Esophagus muscularis mucosa (tissue), 4 donors: ENCODE data around the gene SFXN4. TPM values are rescaled to one million over a fixed set of nuclear protein-coding genes. Genes with fewer than 3 reads are reported as not detected.
"Not testable (repeated sequence)": the region's sequence is repeated elsewhere in the genome, so short reads cannot be mapped to it uniquely, and the experiment has no call there.

Experiments
- DNase-seq: peaks from one replicate; pipeline ENCODE4 v3.0.0-alpha.2; 2017; ENCODE audit errors: extremely low spot score
- H3K27ac ChIP-seq, 4 donors: fragments of 200-600 bp; sonication (generic); replicated peaks in 1 of 4; 1 replicate in 3 of 4; 2 replicates in 1 of 4; pipeline ENCODE4 v1.5.1; 2016 to 2019; ENCODE audit warnings: mild to moderate bottlenecking in 1 of 4
- H3K27me3 ChIP-seq, 4 donors: fragments of 200-600 bp; sonication (generic); one replicate each; pipeline versions ENCODE4 v1.5.1 to v1.6.0; 2016 to 2019
- H3K36me3 ChIP-seq, 4 donors: fragments of 200-600 bp; sonication (generic); one replicate each; pipeline ENCODE4 v1.5.1; 2016 to 2019
- H3K4me1 ChIP-seq, 4 donors: fragments of 200-600 bp; sonication (generic); one replicate each; pipeline ENCODE4 v1.5.1; 2016 to 2019
- H3K4me3 ChIP-seq, 4 donors: fragments of 200-600 bp; sonication (generic); 1 replicate in 2 of 4; 2 replicates in 2 of 4; pipeline ENCODE4 v1.5.1; 2016 to 2019; ENCODE audit warnings: mild to moderate bottlenecking in 4 of 4, moderate library complexity in 1 of 4
- H3K9me3 ChIP-seq, 4 donors: fragments of 200-600 bp; sonication (generic); 1 replicate in 3 of 4; 2 replicates in 1 of 4; pipeline ENCODE4 v1.5.1; 2016 to 2019
- CTCF ChIP-seq, 3 experiments: fragments of 200-600 bp in 2 of 3; fragments of 450-650 bp in 1 of 3; sonication (generic) in 2 of 3; IDR thresholded peaks; one replicate each; pipeline ENCODE4 v1.5.1; 2017 to 2019; ENCODE audit warnings: antibody characterized with exemption in 3 of 3, mild to moderate bottlenecking in 2 of 3, moderate library complexity in 1 of 3
- EP300 ChIP-seq: sonication (generic); formaldehyde crosslinking; IDR thresholded peaks from one replicate; pipeline ENCODE4 v1.6.1; 2017; ENCODE audit warnings: antibody characterized with exemption
- POLR2A ChIP-seq: fragments of 450-650 bp; IDR thresholded peaks from one replicate; pipeline ENCODE4 v1.6.1; 2017; ENCODE audit warnings: antibody characterized with exemption, moderate library complexity, mild to moderate bottlenecking, low read depth
- POLR2AphosphoS5 ChIP-seq, 2 donors: sonication (generic); formaldehyde crosslinking; IDR thresholded peaks; one replicate each; pipeline ENCODE4 v1.6.1; 2017; ENCODE audit warnings: antibody characterized with exemption in 2 of 2
- WGBS: methylation state at CpG from one replicate; pipeline ENCODE4 v1.1.5; 2018; 5-methylcytosine and 5-hydroxymethylcytosine counted together
- intact Hi-C: fragments of 100-400 bp; cut with DNase I; formaldehyde crosslinking; loops from one replicate; pipeline ENCODE4 v1.15.1; 2023
- total RNA-seq, 4 donors: library from RNA; depleted of rRNA; stranded (reverse); fragments of >200 nt; gene quantifications; one replicate each; pipeline versions ENCODE4 v1.1.0 to v1.2.1, GENCODE V29; 2016

The SFXN4 gene
- total RNA-seq, 4 donors from 2014 or later = 14.1 to 39.9 (median 17.8) TPM

GRCh38 chr10:119161680-119162451 lies 3.6 kb downstream of the SFXN4 start:
- Histone ChIP-seq H3K27me3 (no peaks in the 10 kb centered on the region), H3K27ac (peak overlapping the region; percentile 22 to 48 (median 36)), H3K4me1 (peaks cover 12 to 36% (median 30%) of the 10 kb centered on the region in 4 donors), H3K36me3 (peaks cover 9 to 38% (median 35%) of the 10 kb centered on the region in 4 donors), H3K9me3 (no peaks in the 10 kb centered on the region), H3K4me3 (no peak overlapping the region)
- 59% methylated on average over 11 of the region's 11 CpGs for WGBS
- intact Hi-C loops = no loop called here
- DNase-seq = no peak
- TF ChIP-seq CTCF (IDR thresholded peaks at IDR 0.05) (peak in 2 of 3 experiments; percentile 19 to 39), POLR2AphosphoS5 (IDR thresholded peaks at IDR 0.05) (no peak)

- H3K9me3 ChIP-seq = no peaks in the 10 kb centered on the region
- H3K27ac ChIP-seq = no peak overlapping the region
- H3K36me3 ChIP-seq = peaks cover 32 to 63% (median 59%) of the 10 kb centered on the region in 4 donors
- 82% methylated on average over 8 of the region's 8 CpGs for WGBS
- intact Hi-C loops = no loop called here
- H3K27me3 ChIP-seq = no peaks in the 10 kb centered on the region
- no peak overlapping the region for H3K4me3 ChIP-seq
- DNase-seq = no peak
- TF ChIP-seq CTCF (IDR thresholded peaks at IDR 0.05) (no peak), POLR2A (no peak), EP300 (no peak), POLR2AphosphoS5 (IDR thresholded peaks at IDR 0.05) (no peak)
- H3K4me1 ChIP-seq = peaks cover under 1 to 18% (median 15%) of the 10 kb centered on the region in 4 donors
Measured at GRCh38 chr10:119159332-119159731, 6.2 kb downstream of the SFXN4 start.

- H3K27ac ChIP-seq = no peak overlapping the region
- no peaks in the 10 kb centered on the region for H3K27me3 ChIP-seq
- no peaks in the 10 kb centered on the region for H3K4me1 ChIP-seq
- WGBS = 94% methylated on average over 12 of the region's 12 CpGs
- intact Hi-C loops = no loop called here
- H3K9me3 ChIP-seq = no peaks in the 10 kb centered on the region
- no peak overlapping the region for H3K4me3 ChIP-seq
- no peak for TF ChIP-seq POLR2AphosphoS5 (IDR thresholded peaks at IDR 0.05)
- DNase-seq = no peak
- peaks cover 55 to 98% (median 85%) of the 10 kb centered on the region in 4 donors for H3K36me3 ChIP-seq
Measured at GRCh38 chr10:119153661-119154060, 11.9 kb downstream of the SFXN4 start.

GRCh38 chr10:119153041-119153440 lies 12.5 kb downstream of the SFXN4 start:
- TF ChIP-seq EP300 (no peak), POLR2A (no peak), CTCF (IDR thresholded peaks at IDR 0.05) (no peak), POLR2AphosphoS5 (IDR thresholded peaks at IDR 0.05) (no peak)
- no peaks in the 10 kb centered on the region for H3K4me1 ChIP-seq
- H3K36me3 ChIP-seq = peaks cover 52 to 98% (median 84%) of the 10 kb centered on the region in 4 donors
- H3K4me3 ChIP-seq = no peak overlapping the region
- H3K27me3 ChIP-seq = no peaks in the 10 kb centered on the region
- H3K27ac ChIP-seq = no peak overlapping the region
- intact Hi-C loops = no loop called here
- WGBS = 98% methylated on average over 5 of the region's 5 CpGs
- DNase-seq = no peak
- no peaks in the 10 kb centered on the region for H3K9me3 ChIP-seq

GRCh38 chr10:119151601-119152000 lies 13.9 kb downstream of the SFXN4 start:
- intact Hi-C loops, H3K27me3 ChIP-seq, H3K27ac ChIP-seq, H3K9me3 ChIP-seq, DNase-seq, H3K4me1 ChIP-seq, H3K4me3 ChIP-seq: not testable (repeated sequence)
- peaks cover 55 to 100% (median 88%) of the 10 kb centered on the region in 4 donors for H3K36me3 ChIP-seq
- 93% methylated on average over 5 of the region's 6 CpGs for WGBS

- H3K27ac ChIP-seq = no peak overlapping the region
- H3K36me3 ChIP-seq = peaks cover 45 to 96% (median 84%) of the 10 kb centered on the region in 4 donors
- H3K27me3 ChIP-seq = no peaks in the 10 kb centered on the region
- WGBS = 85% methylated on average over 13 of the region's 13 CpGs
- no peak for DNase-seq
- no peaks in the 10 kb centered on the region for H3K9me3 ChIP-seq
- intact Hi-C loops = no loop called here
- no peaks in the 10 kb centered on the region for H3K4me1 ChIP-seq
- TF ChIP-seq CTCF (IDR thresholded peaks at IDR 0.05) (no peak), EP300 (no peak), POLR2AphosphoS5 (IDR thresholded peaks at IDR 0.05) (no peak), POLR2A (no peak)
- no peak overlapping the region for H3K4me3 ChIP-seq
Measured at GRCh38 chr10:119149729-119150128, 15.8 kb downstream of the SFXN4 start.
